ENCODE measurements around the gene C7orf57.
A peak's percentile ranks its signal among the peaks of the same experiment; 100 is the strongest.
"Not testable (repeated sequence)": the region's sequence is repeated elsewhere in the genome, so short reads cannot be mapped to it uniquely, and the experiment has no call there.

Gene C7orf57

DNA sequence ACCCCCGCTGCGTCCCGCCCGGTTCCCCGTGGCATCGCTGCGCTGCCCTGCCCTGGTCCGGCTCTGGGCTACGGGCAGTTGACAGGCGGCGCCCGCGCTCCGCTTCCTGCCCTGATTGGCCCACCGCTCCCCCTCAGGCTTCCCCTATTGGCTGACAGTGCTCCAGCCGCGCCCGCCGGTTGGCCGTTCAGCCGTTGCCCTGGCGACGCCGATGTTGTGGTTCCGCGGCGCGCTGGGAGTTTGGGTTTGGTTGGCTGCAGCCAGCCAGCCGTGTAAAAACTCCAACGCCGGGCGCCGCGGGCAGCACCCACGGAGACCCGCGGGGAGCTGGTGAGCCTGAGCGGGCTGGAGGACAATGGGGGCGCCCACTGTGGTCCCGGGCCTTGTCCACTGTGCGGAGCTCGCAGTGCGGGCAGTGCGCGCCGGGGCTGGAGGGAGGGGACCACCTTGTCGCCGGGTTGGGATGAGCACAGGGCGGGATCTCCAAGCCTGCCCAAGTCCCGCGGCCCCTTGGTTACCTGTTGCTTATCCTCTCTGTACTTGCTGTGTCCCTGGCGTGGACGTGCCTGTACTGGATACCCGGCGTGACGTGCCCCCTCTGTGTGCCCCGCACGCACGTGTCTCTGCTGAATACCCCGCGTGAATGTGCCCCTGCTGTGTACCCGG, at the start of gene C7orf57:
Gene C7orf57 (plus strand): TSS at position 243 of the 666 bp plus-strand sequence. CDS start 766 bp downstream, outside the sequence.
- DNase-seq = peak; percentile 36 to 74

DNA sequence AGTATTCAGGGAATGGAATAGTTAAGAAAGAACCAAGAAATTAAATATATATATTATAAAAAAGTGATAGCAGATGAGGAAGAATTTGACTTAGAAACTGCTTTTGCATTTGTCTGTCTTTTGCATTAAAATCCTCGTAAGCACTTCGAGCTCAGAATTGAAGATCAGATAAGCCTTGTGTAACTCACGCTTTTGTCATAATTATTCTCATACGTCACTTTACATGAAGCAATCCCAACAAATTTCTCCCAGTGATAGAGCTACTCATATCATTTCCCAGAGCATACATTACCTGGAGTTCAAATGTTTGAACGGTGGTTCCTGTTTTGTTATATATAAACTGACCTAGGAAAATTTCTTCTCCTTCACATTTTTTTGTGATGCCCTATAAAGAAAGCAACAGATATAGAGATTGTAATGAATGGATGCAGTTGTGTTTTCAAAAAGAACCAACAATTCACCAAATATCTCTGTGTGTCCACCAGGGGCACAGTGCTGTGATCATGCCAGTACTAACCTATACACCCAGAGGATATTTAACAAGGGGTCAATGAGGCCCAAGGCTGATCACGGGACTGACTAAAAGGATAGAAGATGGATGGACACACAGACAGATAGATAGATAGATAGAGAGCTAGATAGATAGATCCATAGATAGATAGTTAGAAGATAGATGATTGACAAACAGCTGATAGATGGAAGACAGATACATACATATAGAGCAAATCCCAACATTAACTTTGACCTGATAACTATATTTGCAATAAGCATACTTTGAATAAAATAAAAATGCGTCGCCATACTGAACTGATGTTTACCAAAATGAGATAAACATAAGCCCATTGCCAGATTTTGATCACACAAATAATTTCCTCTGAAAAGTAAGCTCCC, 46.6 kb upstream of the C7orf57 start:
- no peak for DNase-seq

DNA sequence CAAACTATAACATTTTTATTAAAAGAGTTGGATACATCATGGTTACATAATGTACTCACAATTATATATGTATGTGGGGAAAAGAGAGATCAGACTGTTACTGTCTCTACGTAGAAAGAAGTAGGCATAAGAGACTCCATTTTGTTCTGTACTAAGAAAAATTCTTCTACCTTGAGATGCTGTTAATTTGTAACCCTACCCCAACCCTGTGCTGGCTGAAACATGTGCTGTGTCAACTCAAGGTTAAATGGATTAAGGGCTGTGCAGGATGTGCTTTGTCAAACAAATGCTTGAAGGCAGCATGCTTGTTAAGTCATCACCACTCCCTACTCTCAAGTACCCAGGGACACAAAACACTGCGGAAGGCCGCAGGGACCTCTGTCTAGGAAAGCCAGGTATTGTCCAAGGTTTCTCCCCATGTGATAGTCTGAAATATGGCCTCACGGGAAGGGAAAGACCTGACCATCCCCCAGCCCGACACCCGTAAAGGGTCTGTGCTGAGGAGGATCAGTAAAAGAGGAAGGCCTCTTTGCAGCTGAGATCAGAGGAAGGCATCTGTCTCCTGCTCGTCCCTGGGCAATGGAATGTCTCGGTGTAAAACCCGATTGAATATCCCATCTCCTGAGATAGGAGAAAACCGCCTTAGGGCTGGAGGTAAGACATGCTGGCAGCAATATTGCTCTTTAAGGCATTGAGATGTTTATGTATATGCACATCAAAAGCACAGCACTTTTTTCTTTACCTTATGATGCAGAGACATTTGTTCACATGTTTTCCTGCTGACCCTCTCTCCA, 45.5 kb upstream of the C7orf57 start:
- not testable (repeated sequence) for DNase-seq

DNA sequence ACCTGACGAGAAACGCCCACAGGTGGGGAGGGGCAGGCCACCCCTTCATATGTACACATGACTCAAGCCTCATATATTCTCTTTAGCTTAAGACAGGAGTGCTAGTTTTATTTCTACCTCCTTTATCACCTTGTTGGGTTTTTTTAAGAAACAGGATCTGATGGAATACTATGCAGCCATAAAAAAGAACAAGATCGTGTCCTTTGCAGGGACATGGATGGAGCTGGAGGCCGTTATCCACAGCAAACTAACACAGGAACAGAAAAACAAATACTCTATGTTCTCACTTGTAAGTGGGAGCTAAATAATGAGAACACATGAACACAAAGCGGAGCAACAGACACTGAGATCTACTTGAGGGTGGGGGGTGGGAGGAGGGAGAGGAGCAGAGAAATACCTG, 44.8 kb upstream of the C7orf57 start:
- DNase-seq = no peak

DNA sequence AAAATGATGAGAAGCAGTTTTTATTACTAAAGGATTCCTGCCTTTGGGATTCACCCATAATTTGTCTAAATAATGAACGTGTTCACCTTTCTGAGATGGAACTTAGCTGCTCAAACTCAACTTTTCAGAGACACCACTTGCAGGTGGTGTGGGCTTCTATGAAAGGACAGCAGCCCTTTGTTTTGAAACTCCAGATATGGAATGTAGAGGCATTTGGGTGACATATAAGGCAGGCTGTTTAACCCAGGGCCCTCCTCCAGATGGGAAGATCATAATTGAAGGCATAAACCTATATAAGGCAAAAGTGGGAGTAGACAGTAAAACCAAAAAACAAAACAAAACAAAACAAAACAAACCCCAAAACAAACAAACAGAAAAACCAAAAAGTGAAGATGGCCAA, 44.1 kb upstream of the C7orf57 start:
- DNase-seq = no peak

DNA sequence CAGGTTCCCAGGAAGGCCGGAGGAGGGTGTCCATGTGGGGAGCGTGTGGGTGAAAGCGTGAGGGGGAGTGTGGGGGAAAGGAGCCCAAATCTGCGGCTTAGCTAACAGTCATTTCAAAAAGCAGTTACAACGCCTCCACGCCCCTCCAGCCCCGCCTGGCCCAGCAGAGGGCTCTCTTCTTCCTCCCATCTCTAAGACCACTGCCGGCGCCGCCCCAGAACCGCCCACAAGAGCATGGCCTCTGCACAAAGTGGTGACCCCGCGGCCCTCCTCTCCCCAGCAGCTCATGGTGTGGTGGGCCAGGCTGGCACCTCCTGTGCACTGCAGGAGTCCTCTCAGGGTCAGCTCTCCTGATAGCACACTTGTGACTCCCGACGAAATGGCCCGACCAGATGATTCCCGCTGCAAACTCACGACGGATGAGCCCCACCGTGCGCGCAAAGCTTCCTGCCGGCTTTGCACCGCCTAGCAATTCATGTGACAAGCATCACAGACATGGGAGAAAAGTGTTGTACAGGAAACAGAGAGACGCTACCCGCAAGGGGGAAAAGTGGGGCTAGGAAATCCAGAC, 43.5 kb upstream of the C7orf57 start:
- DNase-seq = peak; percentile 72 to 85

DNA sequence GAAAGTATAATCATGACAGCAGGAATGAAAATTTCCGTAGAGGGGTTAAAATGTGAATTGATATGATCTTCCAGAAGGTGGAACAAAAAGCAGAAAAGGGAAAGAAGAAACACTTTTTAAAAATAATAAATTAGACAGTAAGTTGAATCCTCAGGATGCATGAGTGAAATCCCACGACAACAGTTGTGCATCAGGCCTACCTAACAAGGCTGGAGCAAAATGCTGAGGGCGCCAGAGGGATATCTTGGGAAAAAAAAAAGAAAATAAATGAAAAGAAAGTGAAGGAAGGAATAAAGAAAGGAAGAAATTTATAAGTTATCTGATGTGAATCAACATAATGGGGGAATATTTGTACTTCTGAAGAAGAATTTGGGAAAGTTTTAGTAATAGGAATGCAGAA, 42.9 kb upstream of the C7orf57 start:
- DNase-seq = no peak

DNA sequence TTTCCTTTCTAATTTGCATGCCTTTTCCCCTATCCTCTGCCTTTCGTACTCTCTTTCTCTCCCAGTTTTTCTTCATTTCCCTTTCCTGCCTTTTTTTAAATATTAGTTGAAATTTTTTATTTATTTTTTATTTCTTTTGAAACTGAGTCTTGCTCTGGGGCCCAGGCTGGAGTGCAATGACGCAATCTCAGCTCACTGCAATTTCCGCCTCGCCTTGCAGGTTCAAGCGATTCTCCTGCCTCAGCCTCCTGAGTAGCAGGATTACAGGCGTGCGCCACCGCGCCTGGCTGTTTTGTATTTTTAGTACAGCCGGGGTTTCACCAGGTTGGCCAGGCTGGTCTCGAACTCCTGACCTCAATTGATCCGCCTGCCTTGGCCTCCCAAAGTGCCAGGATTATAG, 35.9 kb upstream of the C7orf57 start:
- no peak for DNase-seq

DNA sequence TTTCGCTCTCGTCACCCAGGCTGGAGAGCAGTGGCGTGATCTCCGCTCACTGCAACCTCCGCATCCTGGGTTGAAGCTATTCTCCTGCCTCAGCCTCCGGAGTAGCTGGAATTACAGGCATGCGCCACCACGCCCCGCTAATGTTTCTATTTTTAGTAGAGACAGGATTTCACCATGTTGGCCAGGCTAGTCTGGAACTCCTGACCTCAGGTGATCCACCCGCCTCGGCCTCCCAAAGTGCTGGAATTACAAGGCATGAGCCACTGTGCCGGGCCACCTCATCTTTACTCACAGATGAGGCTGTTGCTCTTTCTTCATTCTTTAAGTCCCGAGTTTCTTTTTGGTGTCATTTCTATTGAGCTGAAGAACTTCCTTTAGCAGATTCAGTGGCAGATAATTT, 35.2 kb upstream of the C7orf57 start:
- DNase-seq = not testable (repeated sequence)

DNA sequence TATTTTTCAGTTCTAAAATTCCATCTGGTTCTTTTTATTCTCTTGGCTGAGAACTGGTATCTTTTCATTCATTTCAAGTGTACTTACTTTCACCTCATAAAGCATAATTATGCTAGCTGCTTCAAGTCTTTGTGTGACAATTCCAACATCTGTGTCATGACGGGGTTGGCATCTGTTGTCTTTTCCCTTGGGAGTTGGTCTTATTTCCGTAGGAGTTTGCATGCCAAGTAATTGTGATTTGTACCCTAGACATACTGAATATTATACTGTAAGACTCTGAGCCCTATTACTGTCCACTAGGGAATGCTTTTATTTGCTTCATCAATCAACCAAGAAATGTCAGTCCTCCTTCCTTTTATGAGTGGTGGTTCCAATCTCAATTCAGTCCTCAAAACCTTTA, 31.3 kb upstream of the C7orf57 start:
- no peak for DNase-seq

DNA sequence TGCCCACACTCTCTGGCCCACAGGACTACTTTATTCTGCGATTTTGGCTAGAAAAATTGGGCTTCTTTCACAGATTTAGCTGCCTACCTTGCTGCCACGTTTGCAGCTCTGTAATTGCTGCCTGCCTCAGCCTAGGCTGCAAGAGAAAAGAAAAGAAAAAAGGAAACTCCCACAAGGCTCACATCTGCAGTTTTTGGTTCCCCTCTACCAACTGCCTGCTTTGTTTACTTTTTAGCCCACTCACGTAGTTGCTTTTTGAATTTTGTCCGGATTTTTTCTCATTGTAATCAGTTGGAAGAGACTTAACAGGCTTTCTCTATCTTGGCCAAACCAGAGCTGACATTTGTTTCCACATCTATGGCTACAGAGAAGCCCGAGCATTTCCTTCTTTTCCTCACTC, 30.7 kb upstream of the C7orf57 start:
- no peak for DNase-seq

DNA sequence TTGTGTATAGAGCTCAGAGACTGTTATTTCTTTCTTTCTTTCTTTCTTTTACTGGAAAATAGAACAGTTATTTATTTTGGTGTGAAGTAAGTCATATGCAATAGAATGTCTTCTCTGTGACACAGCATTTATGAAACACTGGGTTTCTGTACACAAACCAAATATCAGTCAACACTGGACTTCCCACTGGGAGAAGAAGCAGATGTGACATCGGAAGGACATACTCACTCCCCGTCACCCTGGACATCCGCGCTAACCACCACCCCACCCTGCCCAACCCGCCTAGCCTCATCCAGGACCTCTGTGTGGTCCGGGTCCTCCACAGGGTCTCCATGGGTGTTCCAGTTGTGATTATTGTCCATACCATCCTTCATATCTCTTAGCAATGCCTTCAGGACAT, 28.5 kb upstream of the C7orf57 start:
- no peak for DNase-seq

DNA sequence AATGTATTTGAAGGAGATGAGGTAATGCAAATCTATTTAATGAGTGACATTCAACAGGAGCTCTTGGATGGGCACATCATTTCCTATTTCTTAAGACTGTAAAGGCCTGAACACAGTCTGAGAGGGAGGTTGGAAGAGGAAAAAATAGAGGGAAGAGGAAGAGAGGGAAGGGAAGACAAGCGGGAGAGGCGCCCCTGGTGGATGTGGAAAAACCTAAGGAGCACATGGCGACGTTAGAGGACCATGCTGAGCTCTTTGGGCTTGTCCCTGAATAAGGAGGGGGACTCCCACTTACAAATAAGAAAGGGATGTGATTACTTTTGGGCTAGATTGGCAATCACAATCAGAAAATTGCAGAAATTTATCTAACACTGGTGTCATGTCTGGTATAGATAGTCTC, 26.1 kb upstream of the C7orf57 start:
- no peak for DNase-seq

DNA sequence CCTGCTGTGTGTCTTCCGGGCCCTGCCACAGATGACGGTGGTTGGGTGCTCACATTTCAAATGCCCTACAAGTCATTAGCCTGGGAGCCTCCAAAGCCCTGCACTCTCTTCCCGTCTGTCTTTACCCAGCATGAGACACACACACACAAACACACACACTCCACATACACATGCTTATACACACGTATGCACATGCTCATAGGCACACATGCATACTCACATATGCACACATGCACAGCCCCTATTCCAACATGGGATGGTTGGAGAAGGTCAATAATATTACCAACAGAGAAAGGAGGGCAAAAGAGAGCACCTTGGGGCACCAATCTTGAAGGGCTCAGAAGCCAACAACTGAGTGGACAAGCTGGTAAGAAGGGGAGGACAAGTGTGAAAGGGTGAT, 25.4 kb upstream of the C7orf57 start:
- DNase-seq = no peak

DNA sequence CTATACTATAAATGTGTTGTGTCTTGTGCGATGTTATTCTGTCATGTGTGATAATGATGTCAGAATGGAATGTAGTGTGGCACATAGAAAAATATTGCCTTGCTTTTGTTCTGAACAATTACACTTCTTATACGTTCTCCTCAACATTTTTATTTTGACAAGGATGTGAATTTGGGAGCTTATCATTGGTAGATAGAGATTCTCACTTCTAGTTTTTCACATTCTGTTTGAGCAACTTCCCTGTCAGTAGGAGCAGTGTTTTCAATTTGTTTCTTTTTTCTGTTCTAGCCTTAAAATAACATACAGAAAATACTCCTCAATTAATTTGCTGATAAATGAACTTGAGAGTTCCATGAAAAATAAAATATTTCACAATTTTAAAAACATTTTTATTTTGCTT, 24.0 kb upstream of the C7orf57 start:
- no peak for DNase-seq

DNA sequence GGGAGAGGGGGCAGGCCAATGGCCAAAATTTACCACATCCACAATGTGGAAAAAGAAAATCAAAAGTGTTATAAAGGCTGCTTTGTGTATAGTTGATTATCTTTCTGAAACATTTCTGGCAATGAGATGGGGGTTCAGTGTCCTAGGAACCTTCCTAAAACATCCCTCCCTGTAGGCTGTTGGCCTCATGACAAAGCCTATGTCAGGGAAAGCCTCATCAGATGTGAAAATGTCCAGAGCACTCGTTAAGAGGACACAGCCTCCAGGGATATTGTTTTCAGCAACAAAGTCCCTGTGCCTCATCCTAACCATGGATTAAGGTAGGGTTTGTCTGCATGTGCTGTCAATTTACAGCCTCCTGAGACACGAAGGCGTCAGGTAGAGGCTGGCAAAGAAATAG, 23.4 kb upstream of the C7orf57 start:
- no peak for DNase-seq

DNA sequence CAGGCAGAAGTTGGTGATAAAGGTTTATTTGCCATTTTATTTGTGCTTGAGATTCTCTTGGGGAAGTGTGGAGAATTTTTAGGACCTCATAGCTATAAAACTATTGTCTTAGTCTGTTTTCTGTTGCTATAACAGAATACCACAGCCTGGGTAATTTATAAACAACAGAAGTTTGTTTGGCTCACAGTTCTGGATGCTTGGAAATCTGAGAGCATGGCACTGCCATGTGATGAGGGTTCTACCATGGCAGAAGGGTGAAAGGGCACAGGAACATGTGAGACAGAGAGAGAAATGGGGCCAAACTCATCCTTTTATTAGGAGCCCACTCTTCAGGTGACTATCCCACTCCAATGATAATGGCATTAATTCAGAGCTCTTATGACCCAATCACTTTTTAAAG, 18.7 kb upstream of the C7orf57 start:
- DNase-seq = no peak

DNA sequence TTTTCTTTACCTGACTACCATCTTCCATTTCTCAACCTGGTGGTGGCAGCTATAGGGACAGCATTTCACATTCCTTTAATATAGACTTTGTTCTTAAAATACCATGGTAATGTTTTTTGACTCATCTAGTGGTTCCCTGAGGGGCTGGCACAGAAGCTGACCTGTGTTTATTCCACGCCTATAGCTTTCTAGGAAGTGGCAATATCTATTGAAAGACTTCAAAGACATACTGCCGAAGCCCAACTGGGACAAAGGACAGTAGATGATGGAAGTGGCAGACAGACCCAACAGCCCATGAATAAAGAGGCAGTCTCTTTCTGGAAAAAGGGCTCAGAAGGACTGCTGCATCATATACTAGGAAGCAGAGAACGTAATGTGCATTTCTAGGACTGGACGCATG, 17.7 kb upstream of the C7orf57 start:
- no peak for DNase-seq

DNA sequence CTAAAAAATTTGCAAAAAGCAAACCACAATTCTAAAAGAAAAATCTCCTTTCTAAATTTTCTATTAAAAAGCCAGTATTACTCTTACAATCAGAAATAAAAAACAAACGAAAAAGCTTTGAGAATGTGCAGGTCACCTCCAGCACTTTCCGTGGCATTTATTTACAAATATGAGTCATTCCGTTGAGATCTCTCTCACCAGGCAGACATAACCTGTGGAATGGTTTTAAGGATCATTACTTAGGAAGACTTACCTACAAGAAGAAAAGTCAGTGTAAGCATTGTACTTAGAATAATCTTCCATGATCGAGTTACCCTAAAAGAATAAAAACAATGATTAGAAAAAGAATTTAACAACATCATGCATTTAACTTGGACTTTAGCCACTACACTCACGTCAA, 9.7 kb upstream of the C7orf57 start:
- no peak for DNase-seq

DNA sequence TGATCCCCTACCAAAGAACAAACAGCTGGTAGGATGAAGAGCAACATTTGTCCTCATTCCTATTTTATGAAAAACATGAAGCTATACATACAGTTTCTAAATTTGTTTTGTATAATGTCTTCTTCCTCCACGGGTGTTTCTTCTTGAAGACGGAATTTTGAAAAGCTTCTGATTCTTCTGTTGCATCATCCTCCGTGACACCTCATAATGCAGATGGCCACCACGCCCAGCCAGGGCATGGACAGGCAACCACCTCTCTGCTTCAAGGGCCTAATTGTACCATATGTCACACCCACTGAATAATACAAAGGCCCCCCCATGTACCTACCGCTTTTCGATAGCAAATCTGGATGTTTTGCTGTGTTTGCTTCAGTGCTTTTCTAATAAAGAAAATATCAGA, 6.4 kb upstream of the C7orf57 start, which contains the start of gene SUN3:
Gene SUN3 (minus strand): TSS at position 170 of the 400 bp plus-strand sequence. CDS start 169 bp downstream, at position 1.
- DNase-seq = no peak

DNA sequence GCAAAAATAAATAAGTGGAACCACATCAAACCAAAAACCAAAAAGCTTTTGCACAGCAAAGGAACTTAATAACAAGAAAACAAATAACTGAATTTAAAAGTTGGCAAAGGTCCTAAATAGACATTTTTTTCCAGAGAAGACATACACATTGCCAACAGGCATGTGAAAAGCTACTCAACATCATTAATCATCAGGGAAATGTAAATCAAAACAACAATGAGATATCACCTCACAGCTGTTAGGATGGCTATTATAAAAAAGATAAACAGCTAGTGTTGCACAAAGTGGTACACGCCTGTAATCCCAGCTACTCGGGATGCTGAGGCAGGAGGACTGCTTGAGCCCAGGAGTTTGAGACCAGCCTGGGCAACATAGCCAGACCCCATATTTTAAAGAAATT, 4.2 kb upstream of the C7orf57 start:
- DNase-seq = no peak

DNA sequence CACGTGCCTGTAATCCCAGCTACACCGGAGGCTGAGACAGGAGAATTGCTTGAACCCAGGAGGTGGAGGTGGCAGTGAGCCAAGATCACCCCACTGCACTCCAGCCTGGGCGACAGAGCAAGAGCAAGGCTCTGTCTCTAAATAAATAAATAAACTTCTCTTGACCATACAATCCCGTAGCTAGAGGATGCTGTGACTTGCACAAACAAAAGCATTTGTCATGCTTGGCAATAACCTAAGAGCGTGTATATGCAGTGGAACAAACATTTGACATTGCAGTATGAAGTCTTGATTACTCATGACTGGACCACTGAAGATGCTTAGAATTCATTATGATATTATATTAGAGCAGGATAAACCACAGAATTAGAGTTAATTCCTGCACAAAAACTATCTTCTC, 1.4 kb upstream of the C7orf57 start:
- DNase-seq = no peak

DNA sequence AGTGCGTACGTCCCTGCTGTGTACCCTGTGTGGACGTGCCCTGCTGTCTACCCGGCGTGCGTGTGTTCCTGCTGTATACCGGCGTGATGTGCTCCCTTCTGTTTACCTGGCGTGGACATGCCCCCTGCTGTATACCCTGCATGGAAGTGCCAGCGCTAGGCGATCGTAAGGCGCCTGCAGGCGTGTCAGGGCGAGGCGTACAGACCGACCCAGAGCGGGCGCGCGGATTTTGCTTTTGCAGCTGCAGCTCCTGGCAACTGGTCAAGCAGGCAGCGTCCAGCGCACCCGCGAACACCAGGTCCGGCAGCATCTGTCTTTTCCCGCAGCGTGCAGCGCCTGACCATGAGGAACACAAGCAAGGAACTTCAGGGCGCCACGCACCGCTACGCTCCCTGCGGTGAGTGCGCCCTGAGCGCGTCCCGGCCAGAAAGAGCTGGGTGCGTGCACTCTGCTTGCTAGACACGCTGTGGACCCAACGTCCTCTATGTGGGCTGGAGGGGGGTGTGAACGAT, 680 bp downstream of the C7orf57 start:
- no peak for DNase-seq
